Mesenchymal stem cell (in vitro differentiated cells and primary cell): ENCODE measurements around the gene CAMTA1.
A peak's percentile ranks its signal among the peaks of the same experiment; 100 is the strongest.

Experiments
- DNase-seq: peaks from one replicate; pipeline ENCODE4 v3.0.0-alpha.2; 2013
- H2AFZ ChIP-seq: one replicate; pipeline ENCODE4 v1.6.1; 2013; ENCODE audit warnings: low read depth, mild to moderate bottlenecking, control low read depth, inconsistent platforms, low read length, moderate library complexity
- H2AK5ac ChIP-seq: 2 replicates; pipeline ENCODE4 v1.6.1; 2013; ENCODE audit warnings: low read length, moderate library complexity, mild to moderate bottlenecking, inconsistent platforms; ENCODE audit not compliant: severe bottlenecking
- H2BK120ac ChIP-seq: one replicate; pipeline ENCODE4 v1.6.1; 2013; ENCODE audit warnings: low read depth, mild to moderate bottlenecking, inconsistent platforms, low read length, moderate library complexity
- H2BK12ac ChIP-seq, 2 experiments: one replicate each; pipeline ENCODE4 v1.6.1; 2013; ENCODE audit warnings: inconsistent platforms in 2 of 2, low read length in 2 of 2, mild to moderate bottlenecking in 2 of 2, moderate library complexity in 2 of 2, control low read depth in 1 of 2
- H2BK15ac ChIP-seq: one replicate; pipeline ENCODE4 v1.6.1; 2013; ENCODE audit warnings: mild to moderate bottlenecking, low read depth, inconsistent platforms; ENCODE audit not compliant: poor library complexity, severe bottlenecking
- H2BK5ac ChIP-seq: 2 replicates; pipeline ENCODE4 v1.6.1; 2013; ENCODE audit warnings: low read depth, mild to moderate bottlenecking, low read length, control low read depth, inconsistent platforms; ENCODE audit not compliant: poor library complexity, severe bottlenecking
- H3K14ac ChIP-seq, 2 experiments: one replicate each; pipeline ENCODE4 v1.6.1; 2013; ENCODE audit warnings: inconsistent platforms in 2 of 2, low read length in 2 of 2, control low read depth in 1 of 2, mild to moderate bottlenecking in 1 of 2, moderate library complexity in 1 of 2
- H3K18ac ChIP-seq, 2 experiments: one replicate each; pipeline ENCODE4 v1.6.1; 2013; ENCODE audit warnings: inconsistent platforms in 2 of 2, low read length in 2 of 2, control low read depth in 1 of 2, low read depth in 1 of 2, mild to moderate bottlenecking in 1 of 2
- H3K23ac ChIP-seq, 2 experiments: one replicate each; pipeline ENCODE4 v1.6.1; 2013; ENCODE audit warnings: inconsistent platforms in 2 of 2, low read length in 2 of 2, mild to moderate bottlenecking in 2 of 2, moderate library complexity in 2 of 2, control low read depth in 1 of 2
- H3K27ac ChIP-seq: 2 replicates; pipeline ENCODE4 v1.5.1; 2013; ENCODE audit warnings: mild to moderate bottlenecking, moderate library complexity, low read length, control low read depth, inconsistent platforms; ENCODE audit not compliant: poor library complexity, severe bottlenecking
- H3K27me3 ChIP-seq, 2 experiments: 2 replicates each; pipeline versions ENCODE4 v1.6.1 to v1.7.0; 2013; ENCODE audit warnings: low read length in 2 of 2, mild to moderate bottlenecking in 2 of 2, moderate library complexity in 2 of 2, control low read depth in 1 of 2, inconsistent platforms in 1 of 2; ENCODE audit not compliant: control insufficient read depth in 1 of 2, insufficient read depth in 1 of 2
- H3K36me3 ChIP-seq, 2 experiments: 2 replicates each; pipeline versions ENCODE4 v1.6.1 to v1.7.0; 2013; ENCODE audit warnings: low read length in 2 of 2, control low read depth in 1 of 2, inconsistent platforms in 1 of 2, low read depth in 1 of 2, mild to moderate bottlenecking in 1 of 2; ENCODE audit not compliant: insufficient read depth in 2 of 2, control insufficient read depth in 1 of 2
- H3K4ac ChIP-seq, 2 experiments: one replicate each; pipeline ENCODE4 v1.6.1; 2013; ENCODE audit warnings: inconsistent platforms in 2 of 2, low read length in 2 of 2, mild to moderate bottlenecking in 2 of 2, moderate library complexity in 2 of 2, control low read depth in 1 of 2, low read depth in 1 of 2
- H3K4me1 ChIP-seq: 2 replicates; pipeline ENCODE4 v1.6.1; 2013; ENCODE audit warnings: low read depth, low read length, control low read depth; ENCODE audit not compliant: control insufficient read depth, insufficient read depth
- H3K4me2 ChIP-seq: 2 replicates; pipeline ENCODE4 v1.6.1; 2013; ENCODE audit warnings: low read length, mild to moderate bottlenecking, inconsistent platforms; ENCODE audit not compliant: poor library complexity, severe bottlenecking
- H3K4me3 ChIP-seq, 2 experiments: 2 replicates each; pipeline versions ENCODE4 v1.5.1 to v1.7.0; 2013; ENCODE audit warnings: low read length in 2 of 2, mild to moderate bottlenecking in 2 of 2, control low read depth in 1 of 2, low read depth in 1 of 2; ENCODE audit not compliant: insufficient read depth in 1 of 2
- H3K79me1 ChIP-seq: replicated peaks from 2 replicates; pipeline ENCODE4 v1.6.1; 2013; ENCODE audit warnings: mild to moderate bottlenecking, control low read depth, low read length, inconsistent platforms; ENCODE audit not compliant: poor library complexity, severe bottlenecking
- H3K9ac ChIP-seq: 2 replicates; pipeline ENCODE4 v1.7.0; 2013; ENCODE audit warnings: mild to moderate bottlenecking, low read length, moderate library complexity
- H3K9me3 ChIP-seq: 2 replicates; pipeline ENCODE4 v1.7.0; 2013; ENCODE audit warnings: mild to moderate bottlenecking, low read length; ENCODE audit not compliant: control insufficient read depth
- H4K8ac ChIP-seq: one replicate; pipeline ENCODE4 v1.6.1; 2013; ENCODE audit warnings: inconsistent platforms, mild to moderate bottlenecking, low read length, moderate library complexity
- H4K91ac ChIP-seq: one replicate; pipeline ENCODE4 v1.6.1; 2013; ENCODE audit warnings: mild to moderate bottlenecking, low read length, inconsistent platforms
- WGBS: methylation state at CpG from one replicate; pipeline ENCODE4 v1.1.7; 2013; ENCODE audit warnings: mixed read lengths; 5-methylcytosine and 5-hydroxymethylcytosine counted together

CAMTA1 gene

GRCh38 chr1:6987940-6988339, 202.7 kb downstream of the CAMTA1 start:
- Histone ChIP-seq H3K4me3 (no peak overlapping the region), H3K36me3 (no peaks in the 10 kb centered on the region), H2BK15ac (no peak overlapping the region), H3K27ac (no peak overlapping the region), H2AK5ac (no peak overlapping the region), H2BK120ac (no peak overlapping the region), H3K18ac (no peak overlapping the region), H2AFZ (no peak overlapping the region), H3K4me1 (peaks cover 1% of the 10 kb centered on the region), H4K91ac (no peak overlapping the region), H2BK5ac (no peak overlapping the region), H3K4me2 (no peak overlapping the region), H4K8ac (no peak overlapping the region), H3K9me3 (peaks cover 24% of the 10 kb centered on the region), H2BK12ac (no peak overlapping the region), H3K4ac (no peak overlapping the region), H3K79me1 (no peaks in the 10 kb centered on the region), H3K14ac (no peak overlapping the region), H3K23ac (no peak overlapping the region), H3K27me3 (peaks cover 11 to 50% of the 10 kb centered on the region in 2 experiments), H3K9ac (no peak overlapping the region)
- WGBS, result 96% methylated on average over 9 of the region's 9 CpGs
- DNase-seq, result no peak

GRCh38 chr1:6988796-6989195, 203.5 kb downstream of the CAMTA1 start:
- Histone ChIP-seq H3K27me3 (peaks cover 11 to 48% of the 10 kb centered on the region in 2 experiments), H3K14ac (peak overlapping the region in 1 of 2 experiments; percentile 42), H3K36me3 (no peaks in the 10 kb centered on the region), H2BK15ac (no peak overlapping the region), H3K4me1 (peaks cover 1% of the 10 kb centered on the region), H2AK5ac (no peak overlapping the region), H3K27ac (no peak overlapping the region), H4K8ac (no peak overlapping the region), H3K23ac (no peak overlapping the region), H3K4ac (no peak overlapping the region), H2BK120ac (no peak overlapping the region), H3K4me3 (no peak overlapping the region), H2BK5ac (no peak overlapping the region), H4K91ac (no peak overlapping the region), H3K4me2 (no peak overlapping the region), H2BK12ac (no peak overlapping the region), H3K9ac (no peak overlapping the region), H3K9me3 (peaks cover 27% of the 10 kb centered on the region), H3K18ac (no peak overlapping the region), H2AFZ (no peak overlapping the region), H3K79me1 (no peaks in the 10 kb centered on the region)
- no peak for DNase-seq
- WGBS, result 73% methylated on average over 3 of the region's 3 CpGs

- no peak overlapping the region for H2AK5ac ChIP-seq
- H3K9ac ChIP-seq, result no peak overlapping the region
These were observed 204.2 kb downstream of the CAMTA1 start for GRCh38 chr1:6989212-6990159.

GRCh38 chr1:6991266-6991665, 206.0 kb downstream of the CAMTA1 start:
- Histone ChIP-seq H3K4me1 (no peaks in the 10 kb centered on the region), H2AK5ac (no peak overlapping the region)
- WGBS, result no CpG with 5 or more reads among the region's 1 CpG

More at GRCh38 chr1:6989212-6990159, 204.2 kb downstream of the CAMTA1 start:
- Histone ChIP-seq H3K27me3 (peaks cover 11 to 51% of the 10 kb centered on the region in 2 experiments), H3K14ac (no peak overlapping the region), H2AFZ (no peak overlapping the region), H3K4me1 (peaks cover 1% of the 10 kb centered on the region), H3K4me3 (no peak overlapping the region), H3K36me3 (no peaks in the 10 kb centered on the region), H2BK120ac (no peak overlapping the region), H4K91ac (no peak overlapping the region), H2BK5ac (no peak overlapping the region), H3K23ac (no peak overlapping the region), H2BK12ac (no peak overlapping the region), H3K9me3 (peaks cover 27% of the 10 kb centered on the region), H4K8ac (no peak overlapping the region), H3K4ac (no peak overlapping the region), H3K18ac (no peak overlapping the region), H3K79me1 (no peaks in the 10 kb centered on the region), H3K27ac (no peak overlapping the region), H3K4me2 (no peak overlapping the region), H2BK15ac (no peak overlapping the region)
- WGBS, result 75% methylated on average over 8 of the region's 13 CpGs
- DNase-seq, result no peak

More at GRCh38 chr1:6991266-6991665, 206.0 kb downstream of the CAMTA1 start:
- Histone ChIP-seq H4K8ac (no peak overlapping the region), H2BK5ac (no peak overlapping the region), H3K18ac (no peak overlapping the region), H2BK120ac (no peak overlapping the region), H3K27ac (no peak overlapping the region), H3K79me1 (no peaks in the 10 kb centered on the region), H3K4me3 (no peak overlapping the region), H3K4me2 (no peak overlapping the region), H2BK12ac (no peak overlapping the region), H3K9me3 (peaks cover 27% of the 10 kb centered on the region), H3K4ac (no peak overlapping the region), H3K9ac (no peak overlapping the region), H3K23ac (no peak overlapping the region), H2BK15ac (no peak overlapping the region), H3K27me3 (peaks cover 3 to 37% of the 10 kb centered on the region in 2 experiments), H4K91ac (no peak overlapping the region), H3K14ac (no peak overlapping the region), H3K36me3 (no peaks in the 10 kb centered on the region), H2AFZ (no peak overlapping the region)
- peak; percentile 87 for DNase-seq
